Measurements from ENCODE around the gene NOS2.
"Not testable (repeated sequence)": the region's sequence is repeated elsewhere in the genome, so short reads cannot be mapped to it uniquely, and the experiment has no call there.

The NOS2 gene

GRCh38 chr17:27783440-27784350, 16.6 kb downstream of the NOS2 start:
- no peak for DNase-seq (ENCODE audit: low spot score)

GRCh38 chr17:27782791-27783206, 17.5 kb downstream of the NOS2 start:
- no peak for DNase-seq (ENCODE audit: low spot score)

GRCh38 chr17:27780828-27781404, 19.4 kb downstream of the NOS2 start:
- no peak for DNase-seq (ENCODE audit: low spot score)

GRCh38 chr17:27780092-27780827, 20.1 kb downstream of the NOS2 start:
- no peak for DNase-seq (ENCODE audit: low spot score)

GRCh38 chr17:27778183-27778582, 22.1 kb downstream of the NOS2 start:
- no peak for DNase-seq (ENCODE audit: low spot score)

GRCh38 chr17:27776882-27777624, 23.3 kb downstream of the NOS2 start:
- DNase-seq (ENCODE audit: low spot score): no peak

- no peak for DNase-seq (ENCODE audit: low spot score)
Measured at GRCh38 chr17:27771586-27771985, 28.7 kb downstream of the NOS2 start.

- no peak for DNase-seq (ENCODE audit: low spot score)
Measured at GRCh38 chr17:27770877-27771276, 29.5 kb downstream of the NOS2 start.

- DNase-seq (ENCODE audit: low spot score): no peak
Measured at GRCh38 chr17:27768858-27769410, 31.4 kb downstream of the NOS2 start.

GRCh38 chr17:27766438-27766837, 33.9 kb downstream of the NOS2 start:
- no peak for DNase-seq (ENCODE audit: low spot score)

GRCh38 chr17:27765353-27765752, 35.0 kb downstream of the NOS2 start:
- no peak for DNase-seq (ENCODE audit: low spot score)

GRCh38 chr17:27764589-27764988, 35.7 kb downstream of the NOS2 start:
- DNase-seq (ENCODE audit: low spot score): no peak

GRCh38 chr17:27762527-27763305, 37.6 kb downstream of the NOS2 start:
- DNase-seq (ENCODE audit: low spot score): no peak

- not testable (repeated sequence) for DNase-seq (ENCODE audit: low spot score)
Measured at GRCh38 chr17:27760931-27761330, 39.4 kb downstream of the NOS2 start.

GRCh38 chr17:27760069-27760885, 40.1 kb downstream of the NOS2 start:
- peak; percentile 71 for DNase-seq (ENCODE audit: low spot score)

GRCh38 chr17:27759528-27759927, 40.8 kb downstream of the NOS2 start:
- DNase-seq (ENCODE audit: low spot score): no peak

GRCh38 chr17:27756467-27757371, 43.6 kb downstream of the NOS2 start:
- DNase-seq (ENCODE audit: low spot score): peak; percentile 60

- DNase-seq (ENCODE audit: low spot score): no peak
Measured at GRCh38 chr17:27755706-27756466, 44.4 kb downstream of the NOS2 start.
